Esophagus squamous epithelium (tissue), 4 donors: ENCODE results near the gene CA5A.

Experiments
- CTCF ChIP-seq, 6 experiments: fragments of 450-650 bp in 4 of 6; fragments of 200-600 bp in 2 of 6; sonication (generic) in 2 of 6; IDR thresholded peaks; one replicate each; pipeline ENCODE4 v1.5.1; 2016 to 2019; ENCODE audit warnings: antibody characterized with exemption in 6 of 6, mild to moderate bottlenecking in 4 of 6, moderate library complexity in 4 of 6
- POLR2A ChIP-seq, 4 donors: fragments of 450-650 bp; IDR thresholded peaks; one replicate each; pipeline ENCODE4 v1.6.1; 2017; ENCODE audit warnings: antibody characterized with exemption in 4 of 4, mild to moderate bottlenecking in 4 of 4, moderate library complexity in 3 of 4

GRCh38 chr16:87845213-87845612, 91.1 kb downstream of the CA5A start:
- TF ChIP-seq CTCF (IDR thresholded peaks at IDR 0.05), result no peak
- TF ChIP-seq POLR2A (IDR thresholded peaks at IDR 0.05), result no peak
